Measurements from ENCODE around the gene C1orf35.

C1orf35 gene

GRCh38 chr1:228062085-228062791 is 40.9 kb downstream of the C1orf35 start:
- no peak for DNase-seq

- DNase-seq = no peak
Measured at GRCh38 chr1:228061411-228062084, 41.6 kb downstream of the C1orf35 start.

- no peak for DNase-seq
Measured at GRCh38 chr1:228060458-228061190, 42.5 kb downstream of the C1orf35 start.

DNA sequence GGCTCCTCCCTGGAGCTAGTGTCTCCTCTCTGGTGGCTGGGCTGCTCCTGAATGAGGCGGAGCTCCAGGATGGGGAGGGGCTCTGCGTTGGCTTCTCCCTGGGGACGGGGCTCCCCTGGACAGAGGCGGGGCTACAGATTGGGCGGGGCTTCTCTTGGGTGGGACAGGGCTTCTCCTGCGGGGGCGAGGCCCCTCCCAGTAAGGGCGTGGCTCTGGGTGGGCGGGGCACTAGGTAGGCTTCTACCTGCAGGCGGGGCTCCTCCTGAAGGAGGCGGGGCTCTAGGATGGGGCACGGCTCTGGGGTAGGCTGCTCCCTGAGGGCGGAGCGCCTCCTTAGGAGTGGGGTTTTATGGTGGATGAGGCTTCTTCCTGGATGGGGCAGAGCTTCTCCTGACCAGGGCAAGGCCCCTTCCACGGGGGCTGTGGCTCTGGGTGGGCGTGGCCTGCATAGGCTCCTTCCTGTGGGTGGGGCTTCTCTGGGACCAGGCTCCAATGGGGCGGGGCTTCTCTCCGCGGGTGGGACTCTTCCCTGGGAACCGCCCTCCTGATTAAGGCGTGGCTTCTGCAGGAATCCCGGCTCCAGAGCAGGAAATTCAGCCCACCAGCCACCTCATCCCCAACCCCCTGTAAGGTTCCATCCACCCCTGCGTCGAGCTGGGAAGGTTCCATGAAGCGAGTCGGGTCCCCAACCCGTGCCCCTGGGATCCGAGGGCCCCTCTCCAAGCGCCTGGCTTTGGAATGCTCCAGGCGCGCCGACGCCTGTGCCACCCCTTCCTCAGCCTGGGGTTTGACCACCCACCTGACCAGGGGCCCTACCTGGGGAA is 43.3 kb downstream of the C1orf35 start:
- DNase-seq = peak; percentile 84

DNA sequence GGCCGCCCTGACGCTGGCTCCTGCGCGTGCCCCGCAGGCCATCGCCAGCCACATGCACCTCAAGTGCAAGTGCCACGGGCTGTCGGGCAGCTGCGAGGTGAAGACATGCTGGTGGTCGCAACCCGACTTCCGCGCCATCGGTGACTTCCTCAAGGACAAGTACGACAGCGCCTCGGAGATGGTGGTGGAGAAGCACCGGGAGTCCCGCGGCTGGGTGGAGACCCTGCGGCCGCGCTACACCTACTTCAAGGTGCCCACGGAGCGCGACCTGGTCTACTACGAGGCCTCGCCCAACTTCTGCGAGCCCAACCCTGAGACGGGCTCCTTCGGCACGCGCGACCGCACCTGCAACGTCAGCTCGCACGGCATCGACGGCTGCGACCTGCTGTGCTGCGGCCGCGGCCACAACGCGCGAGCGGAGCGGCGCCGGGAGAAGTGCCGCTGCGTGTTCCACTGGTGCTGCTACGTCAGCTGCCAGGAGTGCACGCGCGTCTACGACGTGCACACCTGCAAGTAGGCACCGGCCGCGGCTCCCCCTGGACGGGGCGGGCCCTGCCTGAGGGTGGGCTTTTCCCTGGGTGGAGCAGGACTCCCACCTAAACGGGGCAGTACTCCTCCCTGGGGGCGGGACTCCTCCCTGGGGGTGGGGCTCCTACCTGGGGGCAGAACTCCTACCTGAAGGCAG is 44.0 kb downstream of the C1orf35 start:
- DNase-seq = peak; percentile 64

DNA sequence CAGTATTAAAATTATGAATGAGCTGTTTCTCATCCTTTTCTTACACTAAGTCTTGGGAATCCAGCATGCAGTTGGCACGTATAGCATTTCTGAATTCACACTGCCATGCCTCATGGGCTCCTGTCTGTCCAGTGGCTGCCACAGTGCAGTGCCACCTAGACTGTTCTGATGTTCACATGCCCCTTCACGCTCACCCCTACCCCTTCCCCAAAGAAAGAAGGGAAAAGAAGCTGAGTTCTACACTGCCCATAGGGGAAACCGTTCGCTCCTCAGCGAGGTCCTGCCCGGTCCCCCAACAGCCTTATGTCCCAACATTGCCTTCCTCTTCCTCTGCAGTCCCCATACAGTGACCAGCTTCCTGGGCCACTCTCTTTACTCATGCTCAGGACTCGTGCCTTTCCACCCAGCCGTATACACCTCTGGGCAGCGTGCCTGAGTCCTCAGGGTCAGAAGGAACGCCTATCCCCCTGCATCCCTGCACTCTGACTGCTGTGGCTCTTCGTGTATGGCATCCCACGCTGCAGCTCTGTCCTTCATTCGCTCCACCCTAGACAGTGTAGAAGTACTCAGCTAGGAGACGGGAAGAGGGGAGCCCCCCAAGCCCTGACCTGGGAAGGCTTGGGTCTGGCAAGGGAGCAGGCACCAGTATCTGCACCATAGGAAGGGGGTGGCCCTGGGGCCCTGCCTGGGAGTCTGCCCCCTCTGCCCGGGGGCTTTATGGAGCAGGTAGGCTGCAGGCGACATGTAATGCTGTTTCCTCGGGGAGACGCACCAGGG is 44.8 kb downstream of the C1orf35 start:
- no peak for DNase-seq
